ENCODE measurements around the gene SLC25A18.
"Not testable (repeated sequence)": the region's sequence is repeated elsewhere in the genome, so short reads cannot be mapped to it uniquely, and the experiment has no call there.

Gene SLC25A18

GRCh38 chr22:17549655-17550054 lies 13.6 kb upstream of the SLC25A18 start:
- DNase-seq (ENCODE audit: low read depth): no peak
- TF ChIP-seq CTCF (conservative IDR thresholded peaks at IDR 0.05; ENCODE audit: low read depth, low read length): no peak
- no peak overlapping the region for H3K4me3 ChIP-seq (ENCODE audit: low read depth, low read length)

- H3K4me3 ChIP-seq (ENCODE audit: low read depth, low read length): no peak overlapping the region
- no peak for TF ChIP-seq CTCF (conservative IDR thresholded peaks at IDR 0.05; ENCODE audit: low read depth, low read length)
- DNase-seq (ENCODE audit: low read depth): no peak
Observed at GRCh38 chr22:17552737-17553136, 10.6 kb upstream of the SLC25A18 start.

- DNase-seq (ENCODE audit: low read depth): no peak
- no peak for TF ChIP-seq CTCF (conservative IDR thresholded peaks at IDR 0.05; ENCODE audit: low read depth, low read length)
Observed at GRCh38 chr22:17554814-17555213, 8.5 kb upstream of the SLC25A18 start.

GRCh38 chr22:17559188-17559587 lies 4.1 kb upstream of the SLC25A18 start:
- DNase-seq (ENCODE audit: low read depth): no peak
- H3K4me3 ChIP-seq (ENCODE audit: low read depth, low read length): no peak overlapping the region
- TF ChIP-seq CTCF (conservative IDR thresholded peaks at IDR 0.05; ENCODE audit: low read depth, low read length): no peak

More at GRCh38 chr22:17554814-17555213, 8.5 kb upstream of the SLC25A18 start:
- H3K4me3 ChIP-seq (ENCODE audit: low read depth, low read length): no peak overlapping the region

GRCh38 chr22:17563936-17564391 lies 666 bp downstream of the SLC25A18 start:
- peak; percentile 25 for TF ChIP-seq CTCF (conservative IDR thresholded peaks at IDR 0.05; ENCODE audit: low read depth, low read length)
- peak; percentile 92 for DNase-seq (ENCODE audit: low read depth)
- H3K4me3 ChIP-seq (ENCODE audit: low read depth, low read length): no peak overlapping the region

- not testable (repeated sequence) for H3K4me3 ChIP-seq (ENCODE audit: low read depth, low read length); DNase-seq (ENCODE audit: low read depth)
Observed at GRCh38 chr22:17566016-17566687, 2.9 kb downstream of the SLC25A18 start.

- TF ChIP-seq CTCF (conservative IDR thresholded peaks at IDR 0.05; ENCODE audit: low read depth, low read length): no peak
- H3K4me3 ChIP-seq (ENCODE audit: low read depth, low read length): no peak overlapping the region
- DNase-seq (ENCODE audit: low read depth): no peak
Observed at GRCh38 chr22:17566776-17567175, 3.5 kb downstream of the SLC25A18 start.
